HG02642 (cell line): ENCODE data around the gene D2HGDH.
"Not testable (repeated sequence)": the region's sequence is repeated elsewhere in the genome, so short reads cannot be mapped to it uniquely, and the experiment has no call there.

ENCODE experiments used
- ATAC-seq: cut with Tn5 transposase; IDR thresholded peaks from one replicate; pipeline ENCODE4 v1.9.1; 2021; ENCODE audit warnings: mild to moderate bottlenecking; ENCODE audit not compliant: unreplicated experiment, poor library complexity

D2HGDH gene

GRCh38 chr2:241724975-241725870 is 9.2 kb upstream of the D2HGDH start:
- ATAC-seq, result no peak

- ATAC-seq, result no peak
Observed at GRCh38 chr2:241726459-241726858, 8.0 kb upstream of the D2HGDH start.

- no peak for ATAC-seq
Observed at GRCh38 chr2:241728000-241728399, 6.4 kb upstream of the D2HGDH start.

GRCh38 chr2:241728627-241729026 is 5.8 kb upstream of the D2HGDH start:
- no peak for ATAC-seq

GRCh38 chr2:241729868-241730267 is 4.6 kb upstream of the D2HGDH start:
- ATAC-seq, result no peak

- ATAC-seq, result no peak
Observed at GRCh38 chr2:241730671-241731293, 3.6 kb upstream of the D2HGDH start.

GRCh38 chr2:241732513-241733186 is 1.8 kb upstream of the D2HGDH start:
- not testable (repeated sequence) for ATAC-seq

GRCh38 chr2:241733391-241734207 is 831 bp upstream of the D2HGDH start:
- ATAC-seq, result no peak

- ATAC-seq, result peak; percentile 29
Observed at GRCh38 chr2:241734208-241734466, 293 bp upstream of the D2HGDH start.

- ATAC-seq, result no peak
Observed at GRCh38 chr2:241736111-241736510, 1.7 kb downstream of the D2HGDH start.

- ATAC-seq, result no peak
Observed at GRCh38 chr2:241738040-241738686, 3.7 kb downstream of the D2HGDH start.

GRCh38 chr2:241739177-241739576 is 4.7 kb downstream of the D2HGDH start:
- ATAC-seq, result no peak

- no peak for ATAC-seq
Observed at GRCh38 chr2:241739651-241740050, 5.2 kb downstream of the D2HGDH start.

GRCh38 chr2:241741016-241741415 is 6.6 kb downstream of the D2HGDH start:
- no peak for ATAC-seq

GRCh38 chr2:241742320-241742939 is 8.0 kb downstream of the D2HGDH start:
- ATAC-seq, result no peak

GRCh38 chr2:241743008-241743407 is 8.6 kb downstream of the D2HGDH start:
- ATAC-seq, result not testable (repeated sequence)

- no peak for ATAC-seq
Observed at GRCh38 chr2:241743620-241744019, 9.2 kb downstream of the D2HGDH start.

GRCh38 chr2:241744028-241744754 is 9.8 kb downstream of the D2HGDH start:
- ATAC-seq, result no peak

- ATAC-seq, result no peak
Observed at GRCh38 chr2:241745276-241745675, 10.8 kb downstream of the D2HGDH start.
